ENCODE measurements around the gene TRAK2.

The TRAK2 gene

DNA sequence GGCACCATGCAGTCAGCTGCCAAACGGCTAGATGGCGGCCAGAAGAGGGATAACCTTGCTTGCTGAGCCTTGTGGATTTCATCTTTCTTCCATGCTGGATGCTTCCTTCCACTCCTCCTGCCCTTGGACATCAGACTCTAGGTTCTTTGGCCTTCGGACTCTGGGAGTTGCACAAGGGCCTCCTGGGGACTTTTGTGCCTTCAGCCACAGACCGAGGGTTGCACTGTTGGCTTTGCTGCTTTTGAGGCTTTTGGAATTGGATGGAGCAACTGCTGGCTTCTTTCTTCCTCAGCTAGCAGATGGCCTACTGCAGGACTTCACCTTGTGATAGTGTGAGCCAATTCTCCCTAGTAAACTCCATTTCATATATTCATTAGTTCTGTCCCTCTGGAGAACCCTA, 31.3 kb upstream of the TRAK2 start:
- Histone ChIP-seq H2AFZ (ENCODE audit: low read length) (no peak overlapping the region), H3K27me3 (ENCODE audit: insufficient read depth, low read length, poor library complexity, severe bottlenecking) (no peaks in the 10 kb centered on the region), H3K4me1 (ENCODE audit: insufficient read depth, low read length, poor library complexity, severe bottlenecking) (no peaks in the 10 kb centered on the region), H3K9me2 (replicated peaks; ENCODE audit: low read depth, low read length) (no peaks in the 10 kb centered on the region), H3K9ac (ENCODE audit: low read depth, low read length, poor library complexity, severe bottlenecking) (no peak overlapping the region), H3K4me2 (ENCODE audit: low read depth, low read length, poor library complexity, severe bottlenecking) (no peak overlapping the region), H3F3A (ENCODE audit: low read depth) (no peaks in the 10 kb centered on the region), H4K20me1 (ENCODE audit: insufficient read depth, low read length, poor library complexity, severe bottlenecking) (no peaks in the 10 kb centered on the region), H3K9me3 (ENCODE audit: insufficient read depth, low read depth, low read length) (no peaks in the 10 kb centered on the region), H3K36me3 (ENCODE audit: insufficient read depth, low read length) (no peaks in the 10 kb centered on the region), H3K4me3 (ENCODE audit: low read length, poor library complexity, severe bottlenecking) (no peak overlapping the region), H3K79me2 (ENCODE audit: insufficient read depth, low read length) (no peaks in the 10 kb centered on the region)
- no peak for TF ChIP-seq EZH2phosphoT487 (IDR thresholded peaks at IDR 0.05; ENCODE audit: borderline replicate concordance)
- TF ChIP-seq, protein P1, sequence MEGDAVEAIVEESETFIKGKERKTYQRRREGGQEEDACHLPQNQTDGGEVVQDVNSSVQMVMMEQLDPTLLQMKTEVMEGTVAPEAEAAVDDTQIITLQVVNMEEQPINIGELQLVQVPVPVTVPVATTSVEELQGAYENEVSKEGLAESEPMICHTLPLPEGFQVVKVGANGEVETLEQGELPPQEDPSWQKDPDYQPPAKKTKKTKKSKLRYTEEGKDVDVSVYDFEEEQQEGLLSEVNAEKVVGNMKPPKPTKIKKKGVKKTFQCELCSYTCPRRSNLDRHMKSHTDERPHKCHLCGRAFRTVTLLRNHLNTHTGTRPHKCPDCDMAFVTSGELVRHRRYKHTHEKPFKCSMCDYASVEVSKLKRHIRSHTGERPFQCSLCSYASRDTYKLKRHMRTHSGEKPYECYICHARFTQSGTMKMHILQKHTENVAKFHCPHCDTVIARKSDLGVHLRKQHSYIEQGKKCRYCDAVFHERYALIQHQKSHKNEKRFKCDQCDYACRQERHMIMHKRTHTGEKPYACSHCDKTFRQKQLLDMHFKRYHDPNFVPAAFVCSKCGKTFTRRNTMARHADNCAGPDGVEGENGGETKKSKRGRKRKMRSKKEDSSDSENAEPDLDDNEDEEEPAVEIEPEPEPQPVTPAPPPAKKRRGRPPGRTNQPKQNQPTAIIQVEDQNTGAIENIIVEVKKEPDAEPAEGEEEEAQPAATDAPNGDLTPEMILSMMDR (conservative IDR thresholded peaks at IDR 0.05; ENCODE audit: low read length) = no peak

DNA sequence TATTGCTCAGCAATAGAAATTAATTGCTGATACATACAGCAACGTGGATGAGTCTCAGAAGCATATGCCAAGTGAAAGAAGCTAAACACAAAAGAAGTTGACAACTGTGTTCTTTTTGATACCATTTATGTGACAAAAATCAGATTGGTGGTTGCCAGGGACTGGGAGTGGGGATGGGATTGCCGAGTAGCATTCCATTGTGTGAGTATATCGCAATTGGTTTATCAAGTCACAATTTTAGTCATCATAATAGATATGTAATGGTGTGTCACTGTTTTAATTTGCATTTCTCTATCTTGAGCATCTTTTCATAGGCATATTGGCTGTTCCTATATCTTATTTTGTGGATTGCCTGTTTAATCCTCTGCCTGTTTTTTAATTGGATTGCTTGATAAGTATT, 21.2 kb upstream of the TRAK2 start:
- no peak overlapping the region for H2AFZ ChIP-seq (ENCODE audit: low read length)
- no peak overlapping the region for H3K9ac ChIP-seq (ENCODE audit: low read depth, low read length, poor library complexity, severe bottlenecking)
- TF ChIP-seq EZH2phosphoT487 (IDR thresholded peaks at IDR 0.05; ENCODE audit: borderline replicate concordance) = no peak
- TF ChIP-seq, protein P1 (conservative IDR thresholded peaks at IDR 0.05; ENCODE audit: low read length) = no peak
- peaks cover 2% of the 10 kb centered on the region; the same call in 1 of the 2 replicates for H3K36me3 ChIP-seq (ENCODE audit: insufficient read depth, low read length)
- no peaks in the 10 kb centered on the region for H3K9me3 ChIP-seq (ENCODE audit: insufficient read depth, low read depth, low read length)
- no peaks in the 10 kb centered on the region for H3K79me2 ChIP-seq (ENCODE audit: insufficient read depth, low read length)
- no peak overlapping the region for H3K4me3 ChIP-seq (ENCODE audit: low read length, poor library complexity, severe bottlenecking)
- no peak overlapping the region for H3K4me2 ChIP-seq (ENCODE audit: low read depth, low read length, poor library complexity, severe bottlenecking)
- no peaks in the 10 kb centered on the region for H3K4me1 ChIP-seq (ENCODE audit: insufficient read depth, low read length, poor library complexity, severe bottlenecking)
- H3K27me3 ChIP-seq (ENCODE audit: insufficient read depth, low read length, poor library complexity, severe bottlenecking) = no peaks in the 10 kb centered on the region
- H3F3A ChIP-seq (ENCODE audit: low read depth) = no peaks in the 10 kb centered on the region
- H3K9me2 ChIP-seq (replicated peaks; ENCODE audit: low read depth, low read length) = no peaks in the 10 kb centered on the region
- no peaks in the 10 kb centered on the region for H4K20me1 ChIP-seq (ENCODE audit: insufficient read depth, low read length, poor library complexity, severe bottlenecking)

DNA sequence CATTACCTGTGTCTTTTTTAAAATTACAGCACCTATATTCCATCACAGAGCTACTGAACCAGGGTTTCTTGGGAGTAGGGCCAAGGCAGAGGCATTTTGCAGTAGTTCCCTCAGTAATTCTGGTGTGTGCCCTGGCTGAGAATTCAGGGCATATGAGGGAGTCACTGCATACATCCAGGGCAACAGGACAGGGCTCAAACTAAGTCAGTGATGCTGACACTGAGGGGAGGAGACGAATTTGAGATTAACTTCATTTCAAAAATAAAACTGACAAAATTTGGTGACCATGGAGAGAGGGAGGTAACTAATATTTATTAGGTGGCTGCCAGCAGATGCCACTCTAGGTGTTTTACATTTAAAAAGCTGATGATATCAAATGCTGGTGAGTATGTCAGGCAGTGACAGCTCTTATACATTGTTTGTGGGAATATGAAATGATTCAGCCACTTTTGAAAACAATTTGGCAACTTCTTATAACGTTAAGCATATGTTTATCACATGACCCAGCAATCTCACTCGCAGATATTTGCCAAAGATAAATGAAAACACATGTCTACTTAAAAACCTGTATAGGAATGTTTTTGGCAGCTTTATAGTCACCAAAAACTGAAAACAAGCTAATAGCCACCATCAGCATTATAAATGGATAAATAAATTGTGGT, 20.6 kb upstream of the TRAK2 start:
- H3K27me3 ChIP-seq (ENCODE audit: insufficient read depth, low read length, poor library complexity, severe bottlenecking) = no peaks in the 10 kb centered on the region
- H3K36me3 ChIP-seq (ENCODE audit: insufficient read depth, low read length) = peaks cover 2% of the 10 kb centered on the region; the same call in 1 of the 2 replicates
- H4K20me1 ChIP-seq (ENCODE audit: insufficient read depth, low read length, poor library complexity, severe bottlenecking) = no peaks in the 10 kb centered on the region
- TF ChIP-seq, protein P1 (conservative IDR thresholded peaks at IDR 0.05; ENCODE audit: low read length) = no peak
- no peak for TF ChIP-seq EZH2phosphoT487 (IDR thresholded peaks at IDR 0.05; ENCODE audit: borderline replicate concordance)
- no peaks in the 10 kb centered on the region for H3K9me2 ChIP-seq (replicated peaks; ENCODE audit: low read depth, low read length)
- H2AFZ ChIP-seq (ENCODE audit: low read length) = no peak overlapping the region
- no peaks in the 10 kb centered on the region for H3K9me3 ChIP-seq (ENCODE audit: insufficient read depth, low read depth, low read length)
- H3F3A ChIP-seq (ENCODE audit: low read depth) = no peaks in the 10 kb centered on the region
- no peak overlapping the region for H3K4me3 ChIP-seq (ENCODE audit: low read length, poor library complexity, severe bottlenecking)
- H3K9ac ChIP-seq (ENCODE audit: low read depth, low read length, poor library complexity, severe bottlenecking) = no peak overlapping the region
- H3K4me2 ChIP-seq (ENCODE audit: low read depth, low read length, poor library complexity, severe bottlenecking) = no peak overlapping the region
- no peaks in the 10 kb centered on the region for H3K79me2 ChIP-seq (ENCODE audit: insufficient read depth, low read length)
- H3K4me1 ChIP-seq (ENCODE audit: insufficient read depth, low read length, poor library complexity, severe bottlenecking) = no peaks in the 10 kb centered on the region

Data from Loucy (cell line).